ENCODE measurements around the gene MRPL46. TPM values are rescaled to one million over a fixed set of nuclear protein-coding genes. Genes with fewer than 3 reads are reported as not detected.
"Not testable (repeated sequence)": the region's sequence is repeated elsewhere in the genome, so short reads cannot be mapped to it uniquely, and the experiment has no call there.

The MRPL46 gene
- total RNA-seq, 3 donors from 2014 or later (not counting 1 experiment from before 2014, with no cell fraction given): 9.8 to 11.0 (median 10.2) TPM

DNA sequence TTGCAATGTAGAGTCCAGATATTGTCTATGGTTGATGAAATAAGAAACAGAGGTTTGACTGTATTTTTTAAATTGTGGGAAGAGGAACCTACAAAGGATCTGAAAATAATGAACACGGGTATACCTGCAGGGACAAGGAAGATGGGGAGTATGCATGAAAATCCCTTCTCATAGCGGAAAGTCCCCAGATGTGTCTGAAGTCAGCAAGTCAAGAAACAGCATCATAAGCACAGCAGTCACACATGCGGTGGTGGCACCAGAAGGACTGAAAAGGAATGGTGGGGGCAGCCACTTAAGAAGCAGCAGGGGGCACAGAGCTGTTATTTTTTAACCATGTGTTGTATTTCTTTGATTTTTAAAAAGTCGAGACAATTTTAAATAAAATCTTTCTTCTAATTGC lies 5.0 kb upstream of the MRPL46 start:
- no peak overlapping the region for H3K4me3 ChIP-seq (ENCODE audit: low read length)
- WGBS (ENCODE audit: insufficient coverage): 75% methylated on average over 3 of the region's 4 CpGs
- peaks cover 12% of the 10 kb centered on the region for H3K4me1 ChIP-seq (ENCODE audit: control insufficient read depth, insufficient read depth, low read length)

DNA sequence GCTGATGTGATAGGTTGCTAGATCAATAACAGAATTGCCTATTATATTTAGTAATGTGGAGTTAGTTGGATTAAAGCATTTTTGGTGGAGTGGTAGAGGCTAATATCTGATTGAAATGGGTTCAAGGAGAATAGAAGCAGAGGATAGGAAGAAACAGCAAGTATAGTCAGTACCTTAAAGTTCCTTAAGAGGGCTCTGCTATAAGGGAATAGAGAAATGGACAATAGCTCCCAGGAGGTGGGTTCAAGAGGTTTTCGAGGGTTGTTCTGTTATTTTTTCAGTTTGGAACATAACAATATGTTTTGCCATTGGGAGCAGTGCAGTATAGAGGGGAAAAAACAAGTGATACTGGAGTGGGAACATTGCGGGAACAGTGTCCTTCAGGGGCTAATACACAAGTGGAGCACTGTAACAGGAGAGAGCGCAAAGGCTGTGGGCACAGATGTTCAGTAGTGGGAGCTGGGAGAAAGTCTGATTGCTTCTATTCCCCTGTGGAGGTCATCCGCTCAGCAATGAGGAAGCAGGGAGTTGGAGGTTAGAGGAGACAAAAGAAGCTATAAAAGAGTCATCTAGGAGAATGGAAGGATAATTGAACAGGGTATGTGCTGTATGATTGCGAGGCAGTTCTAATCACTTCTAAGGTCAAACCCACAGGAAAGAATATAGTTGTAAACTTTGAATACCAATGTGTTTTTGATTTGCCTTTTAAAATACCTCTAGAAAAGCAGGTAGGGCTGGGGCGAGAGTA lies 3.6 kb upstream of the MRPL46 start:
- Histone ChIP-seq H3K27me3 (ENCODE audit: control insufficient read depth, insufficient read depth, low read length) (no peaks in the 10 kb centered on the region), H3K4me3 (ENCODE audit: low read length) (no peak overlapping the region), H3K27ac (ENCODE audit: low read length) (no peak overlapping the region), H3K36me3 (ENCODE audit: control insufficient read depth, insufficient read depth, low read length) (peaks cover 27% of the 10 kb centered on the region), H3K9me3 (ENCODE audit: control insufficient read depth, insufficient read depth, low read length) (no peaks in the 10 kb centered on the region), H3K4me1 (ENCODE audit: control insufficient read depth, insufficient read depth, low read length) (peaks cover 16% of the 10 kb centered on the region)
- ATAC-seq (no peak), DNase-seq (no peak)
- Mint-ChIP-seq H3K4me3 (no peak overlapping the region), H3K36me3 (peaks cover 9% of the 10 kb centered on the region), H3K9me3 (no peaks in the 10 kb centered on the region), H3K27me3 (ENCODE audit: low read depth in 2 of 2) (no peaks in the 10 kb centered on the region), H3K4me1 (peaks cover 22 to 31% of the 10 kb centered on the region in 2 donors), H3K27ac (no peak overlapping the region)
- WGBS (ENCODE audit: insufficient coverage): over 99% methylated on average over 6 of the region's 6 CpGs
- TF ChIP-seq, protein P1, sequence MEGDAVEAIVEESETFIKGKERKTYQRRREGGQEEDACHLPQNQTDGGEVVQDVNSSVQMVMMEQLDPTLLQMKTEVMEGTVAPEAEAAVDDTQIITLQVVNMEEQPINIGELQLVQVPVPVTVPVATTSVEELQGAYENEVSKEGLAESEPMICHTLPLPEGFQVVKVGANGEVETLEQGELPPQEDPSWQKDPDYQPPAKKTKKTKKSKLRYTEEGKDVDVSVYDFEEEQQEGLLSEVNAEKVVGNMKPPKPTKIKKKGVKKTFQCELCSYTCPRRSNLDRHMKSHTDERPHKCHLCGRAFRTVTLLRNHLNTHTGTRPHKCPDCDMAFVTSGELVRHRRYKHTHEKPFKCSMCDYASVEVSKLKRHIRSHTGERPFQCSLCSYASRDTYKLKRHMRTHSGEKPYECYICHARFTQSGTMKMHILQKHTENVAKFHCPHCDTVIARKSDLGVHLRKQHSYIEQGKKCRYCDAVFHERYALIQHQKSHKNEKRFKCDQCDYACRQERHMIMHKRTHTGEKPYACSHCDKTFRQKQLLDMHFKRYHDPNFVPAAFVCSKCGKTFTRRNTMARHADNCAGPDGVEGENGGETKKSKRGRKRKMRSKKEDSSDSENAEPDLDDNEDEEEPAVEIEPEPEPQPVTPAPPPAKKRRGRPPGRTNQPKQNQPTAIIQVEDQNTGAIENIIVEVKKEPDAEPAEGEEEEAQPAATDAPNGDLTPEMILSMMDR (IDR thresholded peaks at IDR 0.05): no peak
- intact Hi-C loops (cut with micrococcal nuclease): no loop called here

More for the DNA sequence above, 5.0 kb upstream of the MRPL46 start:
- Histone ChIP-seq H3K9me3 (ENCODE audit: control insufficient read depth, insufficient read depth, low read length) (no peaks in the 10 kb centered on the region), H3K27me3 (ENCODE audit: control insufficient read depth, insufficient read depth, low read length) (no peaks in the 10 kb centered on the region), H3K36me3 (ENCODE audit: control insufficient read depth, insufficient read depth, low read length) (peaks cover 32% of the 10 kb centered on the region), H3K27ac (ENCODE audit: low read length) (no peak overlapping the region)
- TF ChIP-seq, protein P1 (IDR thresholded peaks at IDR 0.05): no peak
- peaks cover 12 to 19% of the 10 kb centered on the region in 2 donors for H3K4me1 Mint-ChIP-seq
- no peak overlapping the region for H3K27ac Mint-ChIP-seq
- ATAC-seq (no peak), DNase-seq (no peak)
- peaks cover 9% of the 10 kb centered on the region for H3K36me3 Mint-ChIP-seq
- no peak overlapping the region for H3K4me3 Mint-ChIP-seq
- no peaks in the 10 kb centered on the region for H3K27me3 Mint-ChIP-seq (ENCODE audit: low read depth in 2 of 2)
- no peaks in the 10 kb centered on the region for H3K9me3 Mint-ChIP-seq
- intact Hi-C loops (cut with micrococcal nuclease): no loop called here

DNA sequence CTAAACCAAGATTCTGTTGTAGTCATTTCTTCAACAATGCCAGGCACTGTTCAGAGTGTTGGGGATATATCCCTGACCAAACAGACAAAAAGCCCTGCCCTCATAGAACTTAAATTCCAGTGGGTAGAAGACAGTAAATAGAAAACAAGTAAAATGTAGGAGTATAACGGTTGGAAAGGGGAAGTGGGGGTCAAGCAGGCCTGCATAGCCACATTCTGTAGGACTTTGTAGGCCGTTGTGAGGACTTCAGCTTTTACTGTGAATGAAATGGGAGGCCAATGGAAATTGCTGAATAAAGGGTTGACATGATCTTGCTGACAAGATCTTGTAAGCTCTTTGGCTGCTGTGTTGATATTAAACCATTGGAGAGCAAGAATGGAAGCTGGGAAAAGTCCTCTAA lies 2.1 kb upstream of the MRPL46 start:
- 90% methylated on average over 2 of the region's 2 CpGs for WGBS (ENCODE audit: insufficient coverage)
- peaks cover 26 to 34% of the 10 kb centered on the region in 2 donors for H3K4me1 Mint-ChIP-seq
- H3K4me3 ChIP-seq (ENCODE audit: low read length): no peak overlapping the region
- intact Hi-C loops (cut with micrococcal nuclease): no loop called here
- H3K4me3 Mint-ChIP-seq: no peak overlapping the region
- no peaks in the 10 kb centered on the region for H3K9me3 Mint-ChIP-seq
- H3K4me1 ChIP-seq (ENCODE audit: control insufficient read depth, insufficient read depth, low read length): peaks cover 16% of the 10 kb centered on the region
- no peaks in the 10 kb centered on the region for H3K9me3 ChIP-seq (ENCODE audit: control insufficient read depth, insufficient read depth, low read length)
- no peaks in the 10 kb centered on the region for H3K27me3 ChIP-seq (ENCODE audit: control insufficient read depth, insufficient read depth, low read length)
- DNase-seq (no peak), ATAC-seq (no peak)
- H3K27ac Mint-ChIP-seq: no peak overlapping the region
- TF ChIP-seq, protein P1 (IDR thresholded peaks at IDR 0.05): no peak
- H3K27ac ChIP-seq (ENCODE audit: low read length): no peak overlapping the region
- peaks cover 20% of the 10 kb centered on the region for H3K36me3 ChIP-seq (ENCODE audit: control insufficient read depth, insufficient read depth, low read length)
- peaks cover 9% of the 10 kb centered on the region for H3K36me3 Mint-ChIP-seq
- H3K27me3 Mint-ChIP-seq (ENCODE audit: low read depth in 2 of 2): no peaks in the 10 kb centered on the region

DNA sequence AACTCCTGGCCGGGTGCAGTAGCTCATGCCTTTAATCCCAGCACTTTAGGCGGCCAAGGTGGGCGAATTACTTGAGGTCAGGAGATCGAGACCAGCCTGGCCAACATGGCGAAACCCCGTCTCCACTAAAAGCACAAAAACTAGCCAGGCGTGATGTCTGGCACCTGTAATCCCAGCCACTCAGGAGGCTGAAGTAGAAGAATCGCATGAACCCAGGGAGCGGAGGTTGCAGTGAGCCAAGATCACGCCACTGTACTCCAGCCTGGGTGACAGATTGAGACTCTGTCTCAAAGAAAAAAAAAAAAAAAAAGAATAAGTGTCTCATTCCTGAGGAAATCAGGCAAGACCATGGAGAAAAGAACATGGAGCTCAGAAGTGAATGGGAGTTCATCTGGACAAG lies 1.5 kb upstream of the MRPL46 start:
- H3K9me3 ChIP-seq (ENCODE audit: control insufficient read depth, insufficient read depth, low read length); intact Hi-C loops (cut with micrococcal nuclease); DNase-seq; H3K27ac ChIP-seq (ENCODE audit: low read length); H3K4me3 ChIP-seq (ENCODE audit: low read length); ATAC-seq; H3K27me3 Mint-ChIP-seq (ENCODE audit: low read depth in 2 of 2); H3K9me3 Mint-ChIP-seq; H3K36me3 Mint-ChIP-seq; H3K27me3 ChIP-seq (ENCODE audit: control insufficient read depth, insufficient read depth, low read length): not testable (repeated sequence)
- Mint-ChIP-seq H3K4me1 (peaks cover 26 to 34% of the 10 kb centered on the region in 2 donors), H3K4me3 (peak overlapping the region; percentile 91), H3K27ac (peak overlapping the region in 1 of 2 donors; percentile 92)
- Histone ChIP-seq H3K4me1 (ENCODE audit: control insufficient read depth, insufficient read depth, low read length) (peaks cover 16% of the 10 kb centered on the region), H3K36me3 (ENCODE audit: control insufficient read depth, insufficient read depth, low read length) (peaks cover 23% of the 10 kb centered on the region)
- 96% methylated on average over 10 of the region's 10 CpGs for WGBS (ENCODE audit: insufficient coverage)
